ENCODE measurements around the gene NDC80. TPM values are rescaled to one million over a fixed set of nuclear protein-coding genes. Genes with fewer than 3 reads are reported as not detected.

NDC80 gene
- total RNA-seq, 2 experiments from 2014 or later = 6.3 to 7.5 TPM

DNA sequence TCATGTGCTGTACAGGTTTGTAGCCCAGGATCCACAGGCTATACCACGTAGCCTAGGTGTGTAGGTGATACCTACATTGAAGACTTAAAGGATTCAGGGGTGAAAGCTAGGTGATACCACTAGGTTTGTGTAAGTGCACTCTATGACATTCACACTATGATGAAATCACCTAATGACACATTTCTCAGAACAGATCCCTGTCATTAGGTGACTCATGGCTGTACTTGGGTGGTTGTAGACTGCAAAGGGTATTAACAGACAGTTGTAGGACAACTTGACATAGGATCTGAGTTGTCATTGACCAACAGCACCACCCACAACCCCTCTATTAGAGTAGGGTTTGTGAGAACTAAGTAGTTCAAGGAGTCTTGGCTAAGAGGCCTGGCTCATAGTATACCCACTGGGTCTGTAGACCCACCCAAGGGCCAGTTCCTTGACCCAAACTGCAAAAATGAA is 56.5 kb downstream of the NDC80 start:
- peaks cover 0 to 6% of the 10 kb centered on the region in 2 experiments for H3K9me3 ChIP-seq (ENCODE audit: control insufficient read depth in 1 of 2, insufficient read depth in 1 of 2, low read length in 2 of 2)
- Mint-ChIP-seq H3K9me3 (peaks cover 4% of the 10 kb centered on the region), H3K36me3 (ENCODE audit: low read depth) (no peaks in the 10 kb centered on the region), H3K27ac (no peak overlapping the region), H3K27me3 (no peaks in the 10 kb centered on the region), H3K4me3 (no peak overlapping the region), H3K4me1 (ENCODE audit: low read depth) (peaks cover 27% of the 10 kb centered on the region)
- peak in 1 of 14 experiments; percentile 45 for DNase-seq
- ChIA-PET CTCF (interaction anchor here (1.2 kb wide), 1 partner anchor 9 kb away, joined by 4 read pairs; no protein-coding TSS in a partner anchor), POLR2A (interaction anchor here (0.9 to 2.0 kb wide), 3 partner anchors 9 to 29 kb away, joined by 3 to 17 read pairs (median 4); no protein-coding TSS in a partner anchor)
- no peak overlapping the region for H3K4me3 ChIP-seq (ENCODE audit: low read length)
- no peaks in the 10 kb centered on the region for H3K27me3 ChIP-seq (ENCODE audit: control insufficient read depth in 1 of 2, insufficient read depth in 2 of 2, low read length in 2 of 2)
- TF ChIP-seq, protein P1, sequence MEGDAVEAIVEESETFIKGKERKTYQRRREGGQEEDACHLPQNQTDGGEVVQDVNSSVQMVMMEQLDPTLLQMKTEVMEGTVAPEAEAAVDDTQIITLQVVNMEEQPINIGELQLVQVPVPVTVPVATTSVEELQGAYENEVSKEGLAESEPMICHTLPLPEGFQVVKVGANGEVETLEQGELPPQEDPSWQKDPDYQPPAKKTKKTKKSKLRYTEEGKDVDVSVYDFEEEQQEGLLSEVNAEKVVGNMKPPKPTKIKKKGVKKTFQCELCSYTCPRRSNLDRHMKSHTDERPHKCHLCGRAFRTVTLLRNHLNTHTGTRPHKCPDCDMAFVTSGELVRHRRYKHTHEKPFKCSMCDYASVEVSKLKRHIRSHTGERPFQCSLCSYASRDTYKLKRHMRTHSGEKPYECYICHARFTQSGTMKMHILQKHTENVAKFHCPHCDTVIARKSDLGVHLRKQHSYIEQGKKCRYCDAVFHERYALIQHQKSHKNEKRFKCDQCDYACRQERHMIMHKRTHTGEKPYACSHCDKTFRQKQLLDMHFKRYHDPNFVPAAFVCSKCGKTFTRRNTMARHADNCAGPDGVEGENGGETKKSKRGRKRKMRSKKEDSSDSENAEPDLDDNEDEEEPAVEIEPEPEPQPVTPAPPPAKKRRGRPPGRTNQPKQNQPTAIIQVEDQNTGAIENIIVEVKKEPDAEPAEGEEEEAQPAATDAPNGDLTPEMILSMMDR (IDR thresholded peaks at IDR 0.05) = no peak
- intact Hi-C loops (cut with DNase I, micrococcal nuclease) = no loop called here
- H3K4me1 ChIP-seq (ENCODE audit: insufficient read depth, low read length) = peaks cover 2% of the 10 kb centered on the region
- H3K27ac ChIP-seq (ENCODE audit: low read depth in 1 of 2, low read length in 2 of 2) = no peak overlapping the region
- ATAC-seq (ENCODE audit: poor library complexity) = peak; percentile 37
- no peaks in the 10 kb centered on the region for H3K36me3 ChIP-seq (ENCODE audit: insufficient read depth, low read length)

DNA sequence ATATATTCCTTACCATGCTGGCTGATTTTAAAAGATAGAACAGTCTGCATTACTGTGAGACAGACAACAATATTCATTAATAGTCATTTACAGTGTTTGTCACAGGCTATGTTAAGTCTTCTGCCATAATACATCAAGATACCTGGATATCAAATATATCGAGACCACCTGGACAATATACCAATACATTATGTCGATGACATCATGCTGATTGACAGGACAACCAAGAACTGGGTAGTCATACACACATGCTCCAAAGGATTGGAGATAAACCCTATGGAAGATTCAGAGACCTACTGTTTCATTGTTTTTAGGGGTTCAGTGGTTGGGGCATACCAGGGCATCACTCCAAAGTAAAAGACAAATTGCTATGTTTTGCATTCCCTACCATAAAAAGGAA is 57.6 kb downstream of the NDC80 start:
- no peak for ATAC-seq (ENCODE audit: poor library complexity)
- CTCF ChIA-PET = interaction anchor here (1.0 kb wide), 1 partner anchor 9 kb away, joined by 3 read pairs; no protein-coding TSS in a partner anchor

DNA sequence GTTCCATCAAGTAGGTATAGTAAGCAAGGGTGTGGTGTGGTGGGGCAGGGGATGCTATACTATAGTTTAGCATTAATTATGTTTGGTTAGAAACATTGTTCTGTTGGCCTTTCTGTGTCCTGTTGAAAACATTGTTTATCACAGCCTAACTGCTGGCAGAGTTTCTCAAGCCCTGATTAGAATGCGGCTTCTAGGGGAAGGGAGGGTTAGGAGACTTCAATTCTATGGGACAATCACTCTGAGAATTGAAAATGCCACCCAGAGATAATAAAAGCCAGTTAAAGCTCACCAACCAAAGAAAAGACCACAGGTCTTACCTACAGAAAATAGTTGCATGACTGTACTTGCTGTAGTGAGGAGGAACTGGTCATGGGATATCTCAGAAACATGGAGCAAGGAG is 64.2 kb downstream of the NDC80 start:
- DNase-seq = no peak
- TF ChIP-seq, protein P1 (IDR thresholded peaks at IDR 0.05) = no peak
- Histone ChIP-seq H3K27me3 (ENCODE audit: control insufficient read depth in 1 of 2, insufficient read depth in 2 of 2, low read length in 2 of 2) (no peaks in the 10 kb centered on the region), H3K9me3 (ENCODE audit: control insufficient read depth in 1 of 2, insufficient read depth in 1 of 2, low read length in 2 of 2) (no peaks in the 10 kb centered on the region), H3K4me3 (ENCODE audit: low read length) (no peak overlapping the region), H3K27ac (ENCODE audit: low read depth in 1 of 2, low read length in 2 of 2) (peak overlapping the region; percentile 91 to 97), H3K4me1 (ENCODE audit: insufficient read depth, low read length) (peaks cover 74% of the 10 kb centered on the region), H3K36me3 (ENCODE audit: insufficient read depth, low read length) (no peaks in the 10 kb centered on the region)
- intact Hi-C loops (cut with DNase I, micrococcal nuclease) = loop anchor here in 1 of 2 experiments (5.0 kb wide), 2 partner anchors 33 to 63 kb away; partner anchors contain the start of genes METTL4 and NDC80
- Mint-ChIP-seq H3K36me3 (ENCODE audit: low read depth) (peaks cover 10% of the 10 kb centered on the region), H3K4me1 (ENCODE audit: low read depth) (peaks cover 94% of the 10 kb centered on the region), H3K9me3 (peaks cover 4% of the 10 kb centered on the region), H3K4me3 (peak overlapping the region; percentile 61), H3K27me3 (no peaks in the 10 kb centered on the region), H3K27ac (no peak overlapping the region)
- ATAC-seq (ENCODE audit: poor library complexity) = no peak
- ChIA-PET POLR2A (interaction anchor here (0.8 to 12.5 kb wide), 24 partner anchors 8 to 958 kb away, joined by 3 to 698 read pairs (median 10); partner anchors contain the start of genes METTL4, MYL12B, NDC80 and SMCHD1), CTCF (interaction anchor here (0.7 to 3.2 kb wide), 3 partner anchors 21 to 64 kb away, joined by 3 to 32 read pairs (median 4); partner anchors contain the start of gene SMCHD1)

More for the DNA sequence above, 57.6 kb downstream of the NDC80 start:
- Mint-ChIP-seq H3K9me3 (peaks cover 4% of the 10 kb centered on the region), H3K4me1 (ENCODE audit: low read depth) (peaks cover 39% of the 10 kb centered on the region), H3K4me3 (no peak overlapping the region), H3K27ac (peak overlapping the region; percentile 20), H3K36me3 (ENCODE audit: low read depth) (no peaks in the 10 kb centered on the region), H3K27me3 (no peaks in the 10 kb centered on the region)
- Histone ChIP-seq H3K27me3 (ENCODE audit: control insufficient read depth in 1 of 2, insufficient read depth in 2 of 2, low read length in 2 of 2) (no peaks in the 10 kb centered on the region), H3K4me3 (ENCODE audit: low read length) (no peak overlapping the region), H3K9me3 (ENCODE audit: control insufficient read depth in 1 of 2, insufficient read depth in 1 of 2, low read length in 2 of 2) (peaks cover 0 to 6% of the 10 kb centered on the region in 2 experiments), H3K36me3 (ENCODE audit: insufficient read depth, low read length) (no peaks in the 10 kb centered on the region), H3K27ac (ENCODE audit: low read depth in 1 of 2, low read length in 2 of 2) (no peak overlapping the region), H3K4me1 (ENCODE audit: insufficient read depth, low read length) (peaks cover 13% of the 10 kb centered on the region)
- intact Hi-C loops (cut with DNase I, micrococcal nuclease) = no loop called here
- TF ChIP-seq, protein P1 (IDR thresholded peaks at IDR 0.05) = no peak
- no peak for DNase-seq
- POLR2A ChIA-PET = no interaction called here

All from CD4-positive, alpha-beta T cell (primary cell).